NCI-H2171 treated with DMSO at 0.1 percent for 48 hours (cell line): ENCODE data around the gene KRTAP5-3.
A peak's percentile ranks its signal among the peaks of the same experiment; 100 is the strongest.
"Not testable (repeated sequence)": the region's sequence is repeated elsewhere in the genome, so short reads cannot be mapped to it uniquely, and the experiment has no call there.

Experiments used
- DNase-seq: peaks from one replicate; lab custom pipeline; 2025; lab: John Stamatoyannopoulos, UW

KRTAP5-3 gene, protein sequence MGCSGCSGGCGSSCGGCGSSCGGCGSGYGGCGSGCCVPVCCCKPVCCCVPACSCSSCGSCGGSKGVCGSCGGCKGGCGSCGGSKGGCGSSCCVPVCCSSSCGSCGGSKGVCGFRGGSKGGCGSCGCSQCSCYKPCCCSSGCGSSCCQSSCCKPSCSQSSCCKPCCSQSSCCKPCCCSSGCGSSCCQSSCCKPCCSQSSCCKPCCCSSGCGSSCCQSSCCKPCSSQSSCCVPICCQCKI

DNA sequence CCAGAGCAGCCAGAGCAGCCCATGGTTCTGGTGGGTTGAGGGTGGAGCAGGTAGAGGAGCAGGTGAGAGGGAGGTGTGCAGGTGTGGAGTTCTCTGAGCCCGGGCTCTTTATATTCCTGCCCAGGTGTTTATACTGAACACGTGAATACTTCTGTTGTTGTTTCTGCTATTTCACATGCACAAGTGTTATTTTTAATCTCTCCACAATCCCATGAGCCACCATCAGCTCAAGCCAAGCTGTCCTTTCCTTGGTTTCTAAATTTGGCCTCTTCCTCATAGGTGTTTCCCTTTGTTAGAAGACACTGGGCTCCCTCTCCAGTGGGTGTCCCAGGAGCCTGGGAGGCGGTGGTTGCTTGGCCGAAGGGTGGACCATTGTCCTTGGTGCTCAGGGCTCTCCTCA is at the start of gene KRTAP5-3:
Gene KRTAP5-3, minus strand, starts transcription at position 101 of the 400 bp plus-strand sequence. Its CDS starts 78 bp downstream, at position 23.
- no peak for DNase-seq

DNA sequence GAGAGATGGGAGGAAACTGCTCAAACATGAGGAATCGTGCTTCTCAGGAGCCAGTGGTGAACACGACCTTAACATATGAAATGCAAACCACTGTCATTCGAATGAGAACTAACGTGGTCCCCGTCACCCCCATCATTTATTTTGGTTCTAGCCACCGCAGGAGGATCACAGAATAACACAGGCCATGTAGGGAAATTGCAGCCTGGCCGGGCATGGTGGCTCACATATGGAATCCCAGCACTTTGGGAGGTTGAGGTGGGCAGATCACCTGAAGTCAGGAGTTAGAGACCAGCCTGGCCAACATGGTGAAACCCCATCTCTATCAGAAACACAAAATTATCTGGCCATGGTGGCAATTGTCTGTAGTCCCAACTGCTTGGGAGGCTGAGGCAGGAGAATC is 48.4 kb upstream of the KRTAP5-3 start:
- DNase-seq: no peak

DNA sequence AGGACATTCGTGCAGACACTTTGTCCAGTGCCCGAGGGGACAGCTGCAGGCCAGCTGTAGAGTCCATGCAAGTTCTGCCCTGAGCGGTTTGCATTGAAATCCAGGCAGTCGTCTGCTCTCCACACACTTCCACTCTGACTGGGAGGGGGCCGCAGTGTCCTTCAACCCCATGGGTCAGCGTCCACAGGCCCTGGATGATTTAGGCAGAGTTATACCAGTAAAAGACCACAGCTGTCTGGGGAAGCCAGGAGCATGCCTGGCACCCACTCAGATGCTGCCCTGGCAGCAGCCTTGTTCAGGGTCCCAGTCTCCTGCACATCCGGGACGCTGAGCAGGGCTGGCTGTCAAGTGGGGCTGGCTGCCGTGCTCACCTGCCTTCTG is 47.8 kb upstream of the KRTAP5-3 start:
- no peak for DNase-seq

DNA sequence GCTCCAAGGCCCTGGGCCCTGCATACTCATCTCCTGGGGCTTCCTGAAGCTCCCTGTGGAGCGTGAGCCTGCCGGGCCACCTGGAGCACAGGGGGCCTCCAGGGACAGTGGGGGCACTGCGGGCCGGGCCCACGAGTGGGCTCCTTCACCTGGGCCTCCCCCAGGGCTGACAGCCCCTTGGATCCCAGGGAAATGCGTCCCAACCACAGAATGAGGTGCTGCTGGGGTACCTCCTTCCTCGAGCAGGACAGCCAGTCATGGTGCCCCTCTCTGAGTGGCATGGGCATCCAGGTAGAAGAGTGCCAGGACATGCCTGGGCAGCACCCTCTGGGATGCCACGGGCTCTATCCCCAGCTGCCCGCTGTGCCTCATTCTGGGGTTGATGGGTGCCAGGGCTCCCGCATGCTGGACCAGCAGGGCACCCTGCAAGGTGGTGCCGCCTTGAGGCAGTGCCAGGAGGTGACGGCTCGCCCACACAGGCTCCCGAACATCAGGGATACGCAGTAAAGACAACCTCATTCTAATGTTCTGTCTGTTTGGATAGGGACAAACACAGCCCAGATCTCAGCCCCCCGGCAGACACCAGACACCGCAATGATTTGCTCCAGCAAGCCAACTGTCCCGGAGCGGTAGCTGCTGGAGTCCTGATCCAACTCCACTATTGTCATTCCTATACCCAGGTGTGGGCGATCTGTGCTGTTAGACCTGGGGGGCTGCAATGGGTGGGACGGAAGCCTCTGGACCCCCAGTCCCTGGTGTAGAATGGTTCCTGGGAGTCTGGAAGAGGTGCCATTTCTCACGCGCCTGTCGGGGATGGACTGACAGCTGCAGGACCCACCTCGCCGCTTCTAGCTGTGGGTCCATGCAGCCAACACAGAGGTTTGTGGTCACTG is 47.2 kb upstream of the KRTAP5-3 start:
- DNase-seq: no peak

DNA sequence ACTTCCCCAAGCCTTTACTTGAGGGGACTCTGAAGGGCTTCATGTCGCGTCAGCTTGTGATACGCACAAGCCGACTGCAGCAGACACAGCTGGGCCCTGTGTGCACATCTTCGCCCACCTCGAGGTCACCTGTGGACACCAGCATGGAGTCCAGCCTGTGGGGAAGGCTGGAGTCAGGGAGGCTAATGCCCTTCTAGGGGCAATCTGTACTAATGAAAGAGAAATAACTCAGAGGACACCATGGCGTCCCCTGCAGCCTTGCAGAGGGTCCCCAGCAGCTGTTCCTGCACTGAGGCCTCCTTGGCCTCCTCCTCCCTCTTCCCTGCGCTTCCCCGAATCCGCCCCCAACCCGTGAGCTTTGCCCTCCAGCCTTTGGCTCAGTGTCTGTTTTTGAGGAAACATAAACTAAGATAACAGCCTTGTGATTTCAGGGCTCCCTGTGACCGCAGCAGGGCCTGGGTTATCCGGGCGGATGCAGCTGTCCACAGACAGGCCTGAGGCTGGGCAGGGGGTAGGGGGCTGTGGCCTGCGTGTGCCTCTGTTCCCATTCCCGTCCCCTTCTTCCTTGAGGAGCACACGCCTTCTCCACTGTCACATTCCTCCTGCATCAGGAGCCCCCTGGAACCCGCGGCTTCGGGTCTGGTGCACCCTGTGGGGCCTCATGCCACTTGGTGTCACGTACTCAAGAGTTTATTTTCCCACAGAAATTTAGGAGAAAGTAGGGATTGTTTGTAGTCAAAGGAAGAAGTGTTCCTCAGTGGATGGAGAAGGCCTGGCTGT is 46.3 kb upstream of the KRTAP5-3 start:
- DNase-seq: no peak

DNA sequence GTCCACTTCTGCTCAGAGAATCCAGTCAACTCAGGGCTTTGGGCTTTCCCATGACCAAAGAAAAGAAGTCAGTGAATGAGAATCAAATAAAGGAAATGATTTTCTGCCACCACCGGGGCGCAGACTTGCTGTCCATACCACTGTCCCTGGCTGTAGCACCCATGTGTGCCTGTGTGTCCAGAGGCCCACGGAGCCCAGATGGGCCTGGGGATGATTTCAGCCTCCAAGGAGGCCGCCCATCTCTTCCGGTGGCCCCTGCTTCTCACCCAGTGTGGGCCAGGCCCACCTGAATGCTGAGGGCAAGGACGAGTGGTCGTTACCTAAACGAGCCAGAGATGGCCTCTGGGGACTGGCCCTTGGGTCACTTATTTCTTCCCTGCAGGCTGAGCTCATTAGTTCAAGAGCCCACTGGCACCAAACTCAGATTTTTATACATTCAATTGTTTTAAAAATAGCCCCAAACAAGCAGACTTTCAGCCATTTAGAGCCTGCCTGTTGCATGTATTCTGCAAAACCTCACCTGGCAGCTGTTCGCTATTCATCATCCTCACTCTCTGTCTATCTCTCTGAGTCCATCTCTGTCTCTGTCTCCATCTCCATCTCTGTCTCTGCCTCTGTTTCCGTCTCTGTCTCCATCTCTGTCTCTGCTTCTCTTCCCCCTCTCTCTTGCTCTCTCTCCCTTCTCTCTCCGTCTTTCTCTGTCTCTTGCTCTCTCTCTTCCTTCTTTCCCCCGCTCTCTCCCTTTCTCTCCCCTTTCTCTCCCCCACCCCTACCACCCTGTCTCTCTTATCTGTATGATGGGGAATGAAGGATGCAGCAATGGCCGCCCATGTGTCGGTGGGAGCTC is 45.5 kb upstream of the KRTAP5-3 start:
- DNase-seq: no peak

DNA sequence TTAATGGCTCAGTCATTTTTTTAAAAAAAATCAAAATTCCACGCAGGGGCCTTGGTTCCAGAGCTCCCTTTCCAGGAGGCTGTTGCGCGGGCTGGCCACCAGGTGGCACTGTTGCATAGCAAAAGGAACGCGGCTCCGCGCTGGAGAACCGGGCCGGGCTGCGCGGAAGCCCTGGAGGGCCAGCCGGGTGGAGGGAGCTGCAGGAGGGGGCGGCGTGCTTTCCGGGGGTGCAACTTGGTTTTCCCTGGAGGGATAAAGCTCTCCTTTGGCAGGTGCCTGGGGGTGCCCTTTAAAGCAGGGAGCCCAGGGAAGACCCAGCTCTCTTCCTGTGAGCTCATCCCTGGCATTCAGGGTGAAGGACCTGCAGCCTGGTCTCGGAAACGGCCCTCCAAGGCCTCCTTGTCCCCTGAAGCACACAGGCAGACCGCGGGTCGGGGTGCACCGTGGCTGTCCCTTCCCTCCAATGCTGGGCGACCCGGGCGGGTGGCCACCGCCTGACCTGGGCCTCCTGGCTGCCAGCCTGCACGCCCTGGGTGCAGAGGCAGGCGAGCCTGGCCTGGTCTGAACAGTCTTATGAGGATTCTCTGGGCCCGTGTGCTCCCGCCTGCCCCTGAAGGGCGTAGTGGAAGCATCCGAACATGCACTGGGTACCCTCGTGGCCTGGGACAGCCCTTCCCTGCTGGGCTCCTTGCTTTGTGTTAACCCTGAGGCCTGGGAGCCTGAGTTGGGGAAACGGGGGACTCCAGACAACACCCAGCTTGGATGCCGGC is 44.7 kb upstream of the KRTAP5-3 start:
- peak; percentile 11 for DNase-seq

DNA sequence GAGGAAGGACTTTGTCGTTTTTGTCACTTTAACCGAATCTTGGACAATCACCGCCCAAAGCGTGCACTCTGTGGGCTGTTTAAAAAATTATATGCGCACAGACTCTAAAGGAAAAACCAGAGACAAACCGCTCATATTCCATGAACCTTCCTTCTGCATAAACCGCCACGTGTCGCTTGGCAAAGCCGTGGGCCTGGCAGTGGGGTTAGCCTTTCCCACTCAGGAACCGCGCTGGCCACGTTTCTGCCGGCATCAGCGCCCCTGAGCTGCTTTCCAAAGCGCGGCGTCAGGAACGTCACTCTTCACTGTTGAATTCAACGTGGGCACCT is 44.1 kb upstream of the KRTAP5-3 start:
- DNase-seq: no peak

DNA sequence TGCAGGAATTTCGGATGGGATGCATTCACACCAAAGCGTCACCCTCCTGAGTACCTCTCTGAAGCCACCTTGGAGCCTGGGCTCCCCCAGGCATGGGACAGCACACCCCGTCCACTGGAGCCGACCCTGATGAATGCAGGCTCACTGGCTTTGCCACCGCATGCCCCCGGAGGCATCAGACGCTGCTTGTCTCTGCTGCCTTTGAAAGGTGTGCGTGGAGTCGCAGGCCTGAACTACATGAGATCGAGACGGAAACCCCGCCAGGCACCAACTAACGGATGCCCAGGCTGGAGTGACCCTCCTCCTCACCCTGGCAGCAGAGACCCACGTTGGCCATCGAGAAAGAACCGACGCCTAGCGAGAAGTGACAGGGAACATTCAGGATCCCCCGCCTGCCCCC is 43.8 kb upstream of the KRTAP5-3 start:
- DNase-seq: no peak

DNA sequence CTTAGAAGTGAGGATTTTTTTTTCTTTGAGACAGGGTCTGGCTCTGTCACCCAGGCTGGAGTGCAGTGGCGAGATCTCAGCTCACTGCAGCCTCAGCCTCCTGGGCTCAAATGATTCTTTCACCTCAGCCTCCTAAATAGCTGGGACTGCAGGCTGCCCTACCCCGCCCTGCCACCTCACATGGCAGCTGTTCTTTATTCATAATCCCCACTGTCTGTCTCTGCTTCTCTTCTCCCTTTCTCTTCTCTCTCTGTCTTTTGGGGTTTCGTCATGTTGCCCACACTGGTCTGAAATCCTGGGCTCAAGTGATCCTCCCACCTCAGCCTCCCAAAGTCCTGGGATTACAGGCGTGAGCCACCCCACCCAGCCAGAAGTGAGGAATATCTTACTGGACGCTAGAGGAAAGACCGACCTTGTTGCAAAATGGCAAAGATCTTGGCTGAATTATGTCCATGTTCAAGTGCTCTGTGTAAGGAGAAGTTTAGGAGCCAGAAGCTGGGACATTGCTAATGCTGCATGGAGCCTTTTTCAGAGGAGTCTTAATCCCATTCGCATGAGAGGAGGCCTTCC is 43.2 kb upstream of the KRTAP5-3 start:
- DNase-seq: no peak

DNA sequence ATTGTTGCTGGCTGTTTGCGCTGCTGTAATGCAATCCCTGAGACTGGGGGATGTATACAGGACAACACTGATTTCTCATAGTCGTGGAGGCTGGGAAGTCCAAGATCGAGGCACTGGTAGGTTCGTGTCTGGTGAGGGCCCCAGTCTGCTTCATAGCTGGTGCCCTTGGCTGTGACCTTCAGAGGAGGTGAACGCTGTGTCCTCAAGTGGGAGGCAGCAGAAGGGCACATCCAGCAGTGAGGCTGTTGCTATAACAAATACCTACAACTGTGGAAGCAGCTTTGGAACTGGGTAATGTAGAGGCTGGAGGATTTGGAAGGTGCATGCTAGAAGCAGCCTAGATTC is 42.6 kb upstream of the KRTAP5-3 start:
- no peak for DNase-seq

DNA sequence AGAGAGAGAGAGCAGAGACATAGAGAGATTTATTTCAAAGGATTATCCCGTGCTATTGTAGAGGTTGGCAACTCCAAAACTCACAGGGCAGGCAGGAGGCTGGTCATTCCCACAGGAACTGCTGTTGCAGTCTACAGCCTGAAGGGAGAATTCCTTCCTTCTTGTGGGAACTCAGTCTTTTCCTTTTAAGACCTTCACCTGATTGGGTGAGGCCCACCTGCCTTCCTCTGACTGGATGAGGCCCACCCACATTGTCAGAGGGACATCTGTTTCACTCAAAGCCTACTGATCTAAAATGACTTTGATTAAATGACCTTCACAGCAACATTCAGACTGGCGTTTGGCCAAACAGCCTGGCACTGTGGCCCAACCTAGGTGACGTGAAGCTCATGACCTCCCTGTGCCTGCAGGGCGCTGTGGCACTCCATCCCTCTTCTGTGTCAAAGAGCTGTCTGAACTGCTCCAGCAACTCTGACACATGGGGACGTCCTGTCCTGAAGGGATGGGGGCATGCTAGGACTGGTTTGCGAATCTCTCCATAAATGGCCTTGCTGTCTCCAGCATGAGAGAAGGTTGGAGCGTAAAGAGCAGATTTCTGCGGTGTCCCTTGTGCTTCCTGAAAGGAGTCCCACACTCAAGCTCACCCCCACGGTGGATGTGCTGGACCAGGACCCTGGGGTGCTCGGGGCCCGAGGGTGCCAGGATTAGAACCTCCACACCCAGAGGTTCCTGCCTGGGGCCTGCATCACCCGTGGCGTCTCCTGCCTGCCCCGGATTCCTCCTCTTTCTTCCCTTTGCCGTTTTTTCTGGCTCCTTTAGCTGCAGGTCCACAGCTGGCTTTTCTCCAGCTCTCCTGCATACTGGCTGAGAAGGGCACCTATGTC is 42.0 kb upstream of the KRTAP5-3 start:
- no peak for DNase-seq

DNA sequence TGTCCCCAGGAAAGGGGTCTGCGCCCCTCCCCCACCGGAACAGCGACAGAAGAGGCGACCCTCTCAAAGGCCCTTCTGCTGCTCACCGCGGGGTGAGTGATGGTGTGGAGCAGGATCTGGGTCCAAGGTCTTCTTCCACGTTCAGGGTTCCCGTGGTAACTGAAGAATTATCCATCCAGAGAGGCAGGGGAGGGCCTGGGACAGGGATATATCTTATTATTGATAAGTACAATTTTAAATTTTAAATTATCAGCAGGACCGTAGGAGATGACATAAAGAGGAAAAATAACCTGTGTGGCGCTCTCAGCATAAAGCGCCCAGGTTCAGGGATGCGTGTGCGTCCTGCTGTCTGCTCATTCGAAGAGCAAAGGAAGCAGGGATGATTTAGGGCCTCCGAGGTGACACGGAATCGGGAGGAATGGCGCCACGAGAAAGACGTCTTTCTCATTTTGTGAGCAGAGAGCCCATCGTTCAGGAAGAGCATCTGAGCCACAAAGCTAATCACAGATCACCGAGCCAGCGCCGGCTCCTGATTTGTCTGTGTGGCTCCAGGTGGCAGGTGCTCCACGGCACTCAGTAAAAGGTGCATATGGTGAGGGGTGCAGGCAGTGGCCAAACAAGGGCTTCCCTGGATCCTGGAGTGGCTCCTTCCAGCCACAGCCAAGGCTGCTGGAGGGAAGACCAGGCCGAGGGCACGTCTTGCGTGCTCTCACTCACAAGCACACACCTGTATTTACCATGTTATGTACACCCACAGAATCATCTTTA is 40.6 kb upstream of the KRTAP5-3 start:
- DNase-seq: peak; percentile 1

DNA sequence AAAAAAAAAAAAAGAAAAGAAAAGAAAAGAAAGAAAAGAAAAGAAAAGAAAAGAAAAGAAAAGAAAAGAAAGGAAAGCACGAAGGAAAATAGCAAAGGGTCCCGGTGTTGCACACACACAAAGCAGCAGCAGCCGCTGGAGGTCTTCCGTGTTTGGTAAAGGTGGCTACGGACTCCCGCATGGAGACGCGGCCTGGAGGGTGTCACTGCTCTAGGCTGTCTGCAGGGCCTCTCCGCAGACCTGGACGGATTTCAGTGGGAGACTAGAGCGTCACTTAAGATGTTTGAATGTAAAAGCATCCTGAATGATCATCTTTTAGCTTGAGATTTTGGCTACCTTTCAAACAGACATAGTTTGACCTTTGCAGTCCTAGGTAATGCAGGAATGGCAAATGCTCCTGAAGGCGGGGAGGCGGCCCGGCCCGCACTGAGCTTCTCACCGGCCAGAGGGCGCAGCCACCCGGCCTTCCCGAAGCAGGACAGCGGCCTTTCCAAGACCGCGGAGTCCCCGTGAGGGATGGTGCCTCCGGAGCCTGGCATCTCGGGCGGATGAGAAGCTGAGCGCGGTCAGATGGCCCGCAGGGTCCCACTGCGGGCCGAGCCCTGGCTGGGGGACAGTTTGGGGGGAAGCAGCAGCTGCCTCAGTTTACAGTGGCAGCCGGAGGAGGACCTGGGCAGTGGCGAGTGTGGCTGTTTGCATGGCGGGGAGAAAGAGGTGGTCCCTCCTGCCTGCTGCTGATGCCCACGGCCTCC is 39.8 kb upstream of the KRTAP5-3 start:
- DNase-seq: no peak

DNA sequence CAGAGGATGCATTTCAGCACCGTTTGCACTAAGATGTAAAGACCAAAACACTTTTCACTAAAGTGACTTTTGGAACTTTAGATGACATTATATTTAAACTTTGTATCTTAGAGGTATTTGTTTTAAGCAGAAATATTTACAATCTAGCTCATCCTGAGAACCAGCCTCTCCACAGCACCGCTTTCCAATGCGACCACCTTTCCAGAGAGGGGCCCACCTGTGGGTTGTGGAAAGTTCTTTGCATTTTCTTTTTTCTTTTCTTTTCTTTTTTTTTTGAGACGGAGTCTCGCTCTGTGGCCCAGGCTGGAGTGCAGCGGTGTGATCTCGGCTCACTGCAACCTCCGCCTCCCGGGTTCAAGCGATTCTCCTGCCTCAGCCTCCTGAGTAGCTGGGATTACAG is 38.3 kb upstream of the KRTAP5-3 start:
- not testable (repeated sequence) for DNase-seq

DNA sequence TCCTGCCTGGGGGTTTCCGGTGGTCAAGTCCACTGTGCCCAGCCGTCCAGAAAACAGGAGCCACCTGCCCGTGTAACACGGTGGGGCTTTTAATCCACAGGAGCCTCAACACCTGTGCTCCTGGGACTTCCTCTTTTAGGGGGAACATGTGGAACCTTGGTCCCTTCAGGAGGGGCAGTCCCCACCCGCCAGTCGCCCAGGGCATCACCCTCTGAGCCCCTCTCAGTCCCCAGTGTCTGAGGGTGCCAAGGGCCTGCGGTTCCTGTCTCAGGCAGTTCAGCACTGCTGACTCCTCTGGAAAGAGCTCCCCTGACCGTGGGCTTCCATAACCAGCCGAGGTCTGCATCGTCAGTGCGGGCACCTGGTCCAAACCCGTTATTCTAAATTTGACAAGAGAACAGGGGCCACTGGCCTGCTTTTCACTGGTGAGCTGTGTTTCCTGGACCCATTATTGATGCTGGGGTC is 37.1 kb upstream of the KRTAP5-3 start:
- DNase-seq: no peak

DNA sequence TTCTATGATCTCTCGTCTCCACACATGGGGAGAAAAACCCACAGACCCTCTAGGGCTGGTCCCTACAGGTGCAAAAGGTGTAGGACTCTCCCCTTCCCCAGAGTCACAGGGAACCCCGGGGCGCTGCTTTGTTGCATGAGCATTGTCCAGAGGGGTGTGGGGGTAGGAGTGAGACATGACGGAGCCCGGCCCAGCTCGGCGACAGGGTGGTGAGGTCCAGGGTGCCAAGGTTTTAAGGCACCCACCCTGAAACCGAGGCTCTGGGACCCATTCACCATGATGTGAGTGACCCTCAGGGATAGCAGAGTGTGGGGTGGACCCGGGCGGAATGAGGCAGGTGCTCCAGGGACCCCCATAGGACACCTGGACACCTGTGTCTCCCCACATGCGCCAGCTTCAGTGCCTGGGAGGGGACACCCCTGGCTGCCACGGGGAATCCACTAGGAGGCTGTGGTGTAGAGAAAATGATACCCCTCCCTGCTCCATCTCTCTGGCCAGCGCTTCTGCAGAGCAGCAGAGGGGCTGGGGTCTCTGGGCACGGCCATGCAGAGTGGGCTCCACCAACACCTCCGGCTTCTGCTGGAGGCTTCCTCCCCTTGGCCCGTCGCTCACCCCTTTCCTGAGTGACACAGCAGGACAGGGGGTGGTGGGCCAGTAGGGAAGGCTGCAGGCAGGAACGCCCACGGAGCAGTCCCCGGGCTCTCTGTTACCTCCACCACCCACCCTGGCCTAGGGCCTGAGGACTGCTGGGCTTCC is 36.5 kb upstream of the KRTAP5-3 start:
- DNase-seq: no peak
